Activated gamma-delta T cell (primary cell): Measurements from ENCODE around the gene FUT2.

ENCODE experiments used
- DNase-seq: peaks from one replicate; lab custom pipeline; 2025; lab: John Stamatoyannopoulos, UW

FUT2 gene

GRCh38 chr19:48726556-48726955, 30.8 kb downstream of the FUT2 start:
- no peak for DNase-seq

DNA sequence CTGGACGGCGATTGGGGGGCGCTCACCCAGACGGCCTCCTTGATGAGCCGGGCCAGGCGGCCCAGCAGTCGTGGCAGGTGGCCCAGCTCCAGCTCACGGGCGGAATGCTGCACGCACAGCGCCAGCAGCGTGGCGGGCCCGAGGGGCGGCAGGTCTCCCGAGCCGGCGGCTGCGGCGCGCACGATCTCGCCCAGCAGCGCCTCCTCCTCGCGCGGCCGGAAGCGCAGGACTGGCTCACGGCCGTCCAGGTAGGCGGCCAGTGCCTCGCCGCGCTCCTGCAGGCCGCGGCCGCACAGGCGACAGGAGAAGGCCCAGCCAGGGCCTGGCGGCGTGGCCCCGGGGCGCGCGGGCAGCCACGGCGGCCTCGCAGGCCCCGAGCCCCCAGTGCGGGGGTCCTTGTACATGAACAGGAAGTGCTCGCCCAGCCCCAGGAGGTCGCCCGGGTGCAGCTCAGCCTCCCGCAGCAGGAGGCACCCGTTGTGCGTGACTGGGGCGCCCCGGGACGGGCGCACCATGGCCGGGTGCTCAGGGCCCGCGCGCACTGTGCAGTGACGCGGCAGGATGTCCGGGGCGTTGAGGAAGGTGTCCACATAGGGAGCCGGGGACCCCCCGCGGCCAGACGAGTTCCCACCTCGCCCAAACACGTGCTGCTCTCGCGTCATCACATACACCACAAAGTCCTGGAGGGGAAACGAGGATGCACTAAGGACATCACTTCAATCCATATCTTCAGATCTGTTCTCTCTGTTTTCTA, 33.3 kb downstream of the FUT2 start:
- DNase-seq, result no peak

DNA sequence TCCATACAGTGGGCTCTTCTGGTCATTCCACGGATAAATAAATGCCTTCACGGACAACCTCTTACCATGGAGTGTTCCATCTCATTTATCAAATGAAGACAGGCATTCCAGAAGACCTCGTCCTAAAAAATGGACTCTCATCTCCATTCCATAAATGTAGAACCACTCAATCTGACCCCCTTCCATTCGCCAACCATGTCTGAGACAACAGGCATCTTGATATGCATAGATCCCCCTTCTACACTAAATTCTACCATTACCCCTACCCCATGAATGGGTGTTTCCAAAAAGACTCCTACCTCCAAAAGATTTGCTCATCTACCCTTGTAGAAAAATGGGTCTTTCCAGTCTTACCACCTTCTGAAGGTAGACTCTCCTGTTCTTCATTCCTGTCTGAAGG, 35.7 kb downstream of the FUT2 start:
- no peak for DNase-seq

DNA sequence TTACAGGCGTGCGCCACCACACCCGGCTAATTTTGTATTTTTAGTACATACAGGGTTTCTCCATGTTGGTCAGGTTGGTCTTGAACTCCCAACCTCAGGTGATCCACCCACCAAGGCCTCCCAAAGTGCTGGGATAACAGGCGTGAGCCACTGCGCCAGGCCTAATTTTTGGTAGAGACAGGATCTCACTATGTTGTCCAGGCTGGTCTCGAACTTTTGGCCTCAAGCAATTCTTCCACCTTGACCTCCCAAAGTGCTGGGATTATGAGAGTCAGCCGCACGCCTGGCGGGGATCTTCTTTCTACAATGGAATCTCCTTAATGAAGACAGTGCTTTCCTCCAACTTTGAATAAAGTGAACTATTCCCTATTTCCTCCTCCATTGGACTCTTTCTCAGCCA, 38.9 kb downstream of the FUT2 start:
- DNase-seq, result no peak

DNA sequence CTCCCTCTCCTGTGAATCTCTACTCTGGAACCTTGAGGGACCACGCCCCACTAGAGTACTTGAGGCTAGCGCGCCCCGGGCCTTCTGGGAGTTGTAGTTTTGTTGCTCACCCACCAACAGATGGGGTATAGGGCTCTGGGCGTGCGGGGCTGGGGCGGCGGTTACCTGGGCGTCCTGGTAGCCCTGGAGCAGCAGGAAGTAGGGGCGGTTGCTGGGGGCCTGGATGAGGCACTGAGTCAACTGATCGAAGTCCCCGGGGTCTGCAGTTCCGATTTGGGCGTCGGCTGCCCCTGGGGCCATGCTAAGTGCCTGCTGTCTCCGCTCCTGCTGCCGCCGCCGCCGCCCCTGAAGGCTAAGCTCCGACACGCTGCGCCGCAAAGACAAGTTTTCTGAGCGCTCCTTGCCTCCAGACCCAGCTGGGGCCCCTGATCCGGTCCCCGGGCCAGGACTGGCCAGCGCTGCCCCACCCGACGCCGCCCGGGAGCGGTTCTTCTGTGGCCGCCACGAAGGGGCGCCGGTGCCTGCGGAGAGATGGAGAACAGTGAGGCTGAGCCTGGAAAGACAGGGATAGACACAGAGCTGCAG, 39.4 kb downstream of the FUT2 start:
- no peak for DNase-seq

GRCh38 chr19:48737360-48737998, 41.7 kb downstream of the FUT2 start:
- no peak for DNase-seq

- peak; percentile 84 for DNase-seq
Measured at GRCh38 chr19:48738557-48739403, 43.0 kb downstream of the FUT2 start.

GRCh38 chr19:48739404-48740163, 43.8 kb downstream of the FUT2 start:
- DNase-seq, result no peak

DNA sequence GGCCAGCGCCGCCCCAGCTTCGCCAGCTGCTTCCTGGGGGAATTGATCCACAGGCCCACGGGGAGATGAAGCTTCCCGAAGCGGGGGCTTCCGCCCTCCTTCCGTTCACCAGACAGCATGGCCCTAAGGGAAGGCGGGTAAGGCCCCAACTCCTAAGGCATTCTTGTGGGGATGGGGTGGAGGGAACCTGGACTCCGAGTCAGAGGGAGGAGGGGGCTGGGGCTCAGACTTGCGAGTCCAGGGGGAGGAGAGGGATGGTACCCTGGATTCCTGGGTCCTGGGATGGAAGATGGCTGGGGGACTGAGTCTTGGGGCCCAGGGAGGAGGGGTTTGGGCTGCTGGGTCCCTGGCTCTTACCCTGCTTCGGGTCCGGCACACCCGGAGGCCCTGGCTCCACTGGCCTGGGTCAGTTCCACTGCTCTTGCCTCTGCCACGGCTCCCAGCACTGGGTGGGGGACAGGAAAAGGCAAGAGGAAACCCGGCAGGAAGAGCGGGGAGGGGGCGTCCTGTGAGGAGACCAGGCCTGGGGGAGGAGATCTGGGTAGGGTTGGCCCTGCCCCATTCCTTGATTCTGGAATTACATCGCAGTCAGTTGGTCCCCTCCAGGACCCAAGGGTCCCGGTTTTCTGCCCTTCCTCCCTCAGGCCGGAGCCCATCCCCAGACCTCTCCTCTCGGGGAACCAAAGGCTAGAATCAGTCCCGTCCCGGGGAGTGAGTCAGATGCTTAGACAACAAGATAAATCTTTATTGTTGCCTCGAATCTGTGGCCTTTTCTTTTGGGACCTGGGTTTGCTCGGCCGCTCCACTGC, 44.6 kb downstream of the FUT2 start, which contains the start of gene RASIP1:
TSS of gene RASIP1 (minus strand) at position 447 of the 809 bp plus-strand sequence. CDS start at position 119, 328 bp downstream.
- DNase-seq, result no peak

GRCh38 chr19:48741129-48741999, 45.6 kb downstream of the FUT2 start:
- DNase-seq, result no peak

DNA sequence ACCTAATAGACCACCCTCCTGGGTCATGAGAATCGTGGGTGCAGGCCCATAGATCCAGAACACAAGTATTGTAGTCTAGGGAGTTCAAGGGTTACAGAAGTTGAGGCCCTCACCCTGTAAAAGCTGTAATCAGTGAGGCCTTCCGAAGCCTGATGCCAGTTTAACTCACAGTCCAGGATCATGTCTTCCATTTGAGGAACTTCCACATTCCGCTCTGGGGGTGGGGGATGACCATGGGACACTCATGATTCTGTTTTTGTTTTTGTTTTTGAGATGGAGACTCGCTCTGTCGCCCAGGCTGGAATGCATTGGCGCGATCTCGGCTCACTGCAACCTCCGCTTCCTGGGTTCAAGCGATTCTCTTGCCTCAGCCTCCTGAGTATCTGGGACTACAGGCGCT, 46.3 kb downstream of the FUT2 start:
- no peak for DNase-seq

DNA sequence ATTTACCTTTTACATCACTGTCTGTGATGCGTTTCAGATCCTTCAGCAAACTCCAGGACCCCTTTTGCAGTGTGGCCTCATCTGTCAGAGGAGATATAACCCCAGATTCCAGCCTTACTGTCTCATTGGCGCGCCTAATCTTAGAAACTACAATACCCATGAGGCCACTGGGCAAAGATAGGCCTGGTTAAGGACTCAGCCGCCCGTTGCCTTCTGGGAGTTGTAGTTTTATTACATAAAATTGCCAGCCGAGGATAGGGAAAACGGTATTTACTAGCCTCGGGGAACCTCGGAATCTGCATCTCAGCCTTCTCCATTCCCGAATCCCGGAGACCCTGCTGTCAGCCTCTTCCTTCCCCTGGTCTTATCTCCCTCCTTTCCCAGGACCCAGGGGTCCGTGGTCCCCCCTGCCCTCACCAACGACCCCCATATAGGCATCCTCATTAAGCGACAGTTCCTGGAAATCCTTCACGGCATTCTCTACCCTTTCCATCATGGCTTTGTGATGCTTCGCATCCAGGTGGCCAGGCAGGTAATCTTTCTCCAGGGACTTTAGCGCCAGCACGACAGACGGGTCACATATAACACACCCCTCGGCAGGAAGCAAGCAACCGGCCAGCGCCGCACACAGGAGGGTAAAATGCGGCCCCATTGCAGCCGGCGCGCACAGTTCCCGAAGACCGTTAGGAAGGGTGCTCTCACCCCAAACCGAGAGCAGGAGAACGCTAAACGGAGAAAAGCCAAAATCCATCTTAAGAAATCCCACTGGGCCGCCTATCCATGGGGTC, 49.6 kb downstream of the FUT2 start:
- no peak for DNase-seq

DNA sequence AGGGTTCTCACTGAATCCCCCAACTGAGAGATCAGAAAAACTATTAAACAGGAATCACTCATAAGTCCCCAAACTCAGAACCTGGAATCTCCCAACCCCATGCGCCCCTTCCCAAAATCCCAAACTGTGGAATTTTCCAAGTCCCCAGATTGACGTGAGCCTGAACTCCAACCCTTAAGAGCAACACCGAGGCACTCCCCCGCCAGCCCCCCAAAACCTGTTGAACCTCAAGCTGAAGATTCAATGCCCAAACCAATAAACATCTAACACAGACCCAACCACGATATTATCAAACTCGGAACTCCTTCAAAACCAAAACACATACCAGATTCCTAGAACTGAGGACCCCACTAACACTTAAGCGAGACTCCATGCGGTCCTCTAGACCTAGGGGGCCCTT, 50.3 kb downstream of the FUT2 start:
- DNase-seq, result no peak

DNA sequence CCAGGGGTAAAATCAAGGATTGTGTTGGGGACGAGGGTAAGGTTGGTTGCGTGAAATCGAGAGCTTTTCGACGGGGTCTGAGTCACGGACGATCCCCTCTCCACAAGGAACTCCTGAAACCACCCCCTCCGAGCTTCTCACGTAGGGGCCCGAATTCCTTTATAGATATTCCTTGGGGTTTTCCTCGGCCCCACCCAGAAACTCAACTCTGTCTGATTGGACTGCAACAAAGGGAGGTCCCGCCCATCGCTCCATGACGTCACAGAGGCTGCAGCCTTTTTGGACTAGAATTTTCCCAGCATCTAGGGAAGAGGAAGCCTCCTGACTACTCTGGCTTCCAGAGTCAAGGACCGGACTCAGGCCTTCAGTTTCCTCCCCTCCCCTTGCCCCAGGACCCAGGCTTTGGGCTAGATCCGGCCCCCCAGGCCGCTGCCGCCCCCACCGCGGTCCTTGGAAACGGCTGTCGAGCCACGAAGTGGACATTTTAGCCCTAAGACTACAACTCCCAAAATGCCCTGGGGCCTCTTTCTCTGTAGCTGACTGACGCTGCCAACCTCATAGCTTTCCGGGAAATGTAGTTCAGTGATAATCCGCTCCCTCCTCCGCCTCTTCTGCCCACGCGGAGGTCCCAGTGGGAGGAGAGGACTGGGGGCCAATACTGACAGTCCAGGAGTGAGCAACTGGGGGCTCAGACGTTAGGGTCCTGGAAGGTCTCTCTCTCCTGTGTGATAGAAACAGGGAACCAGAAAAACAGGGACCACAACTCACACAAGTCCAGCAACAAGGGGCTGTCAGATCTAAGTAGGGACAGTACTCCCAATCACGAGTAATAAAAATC, 51.2 kb downstream of the FUT2 start, which contains the start of gene IZUMO1:
TSS of gene IZUMO1 (minus strand) at position 172 of the 838 bp plus-strand sequence. CDS start 1,050 bp downstream, outside the sequence.
- DNase-seq, result no peak

DNA sequence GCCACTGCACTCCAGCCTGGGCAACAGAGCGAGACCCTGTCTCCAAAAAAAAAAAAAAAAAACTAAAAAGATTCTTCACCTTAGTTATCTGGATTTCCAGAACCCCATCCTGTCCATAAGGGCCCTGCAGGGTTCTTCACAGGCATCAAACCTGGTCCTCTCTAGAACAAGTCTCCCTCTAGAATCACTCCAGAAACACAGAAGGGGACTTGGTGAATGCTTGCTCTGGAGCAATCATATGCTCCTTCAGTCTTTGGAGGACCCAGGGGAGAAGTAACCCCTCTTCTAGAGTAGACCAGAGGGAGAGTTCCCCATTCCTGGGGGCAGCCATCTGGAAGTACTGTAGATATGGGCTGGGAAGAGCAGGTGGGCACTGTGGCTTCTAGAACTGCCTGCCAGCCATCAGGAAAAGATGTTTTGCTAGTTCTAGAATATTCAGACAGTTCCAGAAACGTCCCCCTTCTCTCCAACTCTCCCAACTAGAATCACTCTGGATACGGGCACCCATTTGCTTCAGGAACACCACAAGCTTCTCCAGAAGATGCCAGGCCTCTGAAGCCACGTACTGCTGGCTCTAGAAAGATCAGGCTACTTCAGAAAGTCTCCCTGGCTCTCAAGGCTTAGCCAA, 53.9 kb downstream of the FUT2 start:
- no peak for DNase-seq

- no peak for DNase-seq
Measured at GRCh38 chr19:48750351-48750750, 54.6 kb downstream of the FUT2 start.
